WTC11 (cell line): ENCODE measurements around the gene VSNL1. TPM values are rescaled to one million over a fixed set of nuclear protein-coding genes. Genes with fewer than 3 reads are reported as not detected.

ENCODE experiments used
- ATAC-seq: fragments of 200-7000 bp; cut with Tn5 transposase; 2 replicates; pipeline ENCODE4 v1.10.0; 2021; ENCODE audit warnings: mild to moderate bottlenecking, moderate library complexity
- CTCF ChIA-PET: fragments of 300-600 bp; sonication (Branson Sonifier 250); formaldehyde crosslinking; loops from one replicate; lab custom pipeline; 2021; ENCODE audit warnings: antibody characterized with exemption; lab: Charles Lee
- POLR2A ChIA-PET: fragments of 350-600 bp; sonication (Branson Sonifier 250); formaldehyde crosslinking; loops from one replicate; lab custom pipeline; 2021; ENCODE audit warnings: antibody characterized with exemption; lab: Charles Lee
- DNase-seq: peaks from one replicate; pipeline ENCODE4 v3.0.0; 2021; ENCODE audit warnings: low spot score
- H3K27ac Mint-ChIP-seq: 2 replicates; pipeline ENCODE4 v1.8.0; 2021; ENCODE audit warnings: mixed read lengths
- H3K27me3 Mint-ChIP-seq: 2 replicates; pipeline ENCODE4 v1.8.0; 2021; ENCODE audit warnings: low read depth, mild to moderate bottlenecking, moderate library complexity, mixed read lengths
- H3K36me3 Mint-ChIP-seq: 2 replicates; pipeline ENCODE4 v1.8.0; 2021; ENCODE audit warnings: mixed read lengths
- H3K4me1 Mint-ChIP-seq: 2 replicates; pipeline ENCODE4 v1.8.0; 2022; ENCODE audit warnings: mixed read lengths
- H3K4me3 Mint-ChIP-seq: 2 replicates; pipeline ENCODE4 v1.8.0; 2021; ENCODE audit warnings: mild to moderate bottlenecking, moderate library complexity, mixed read lengths
- H3K9me3 Mint-ChIP-seq: 2 replicates; pipeline ENCODE4 v1.8.0; 2021; ENCODE audit warnings: mixed read lengths
- AFF4 ChIP-seq: sonication (generic); formaldehyde crosslinking; IDR thresholded peaks from 2 replicates; pipeline ENCODE4 v1.8.1; 2023; ENCODE audit warnings: mild to moderate bottlenecking, missing genetic modification reagents, borderline replicate concordance
- ATF3 ChIP-seq: sonication (generic); formaldehyde crosslinking; conservative IDR thresholded peaks from 2 replicates; pipeline ENCODE4 v1.8.1; 2022; ENCODE audit warnings: mild to moderate bottlenecking, missing genetic modification reagents
- CREM ChIP-seq: sonication (generic); formaldehyde crosslinking; IDR thresholded peaks from 2 replicates; pipeline ENCODE4 v1.8.1; 2022; ENCODE audit warnings: mild to moderate bottlenecking, missing genetic modification reagents, moderate library complexity
- E2F4 ChIP-seq: sonication (generic); formaldehyde crosslinking; IDR thresholded peaks from 2 replicates; pipeline ENCODE4 v1.8.1; 2022; ENCODE audit warnings: low read depth, mild to moderate bottlenecking, moderate library complexity, missing genetic modification reagents, borderline replicate concordance
- E2F5 ChIP-seq: sonication (generic); formaldehyde crosslinking; IDR thresholded peaks from 2 replicates; pipeline ENCODE4 v1.8.1; 2022; ENCODE audit warnings: mild to moderate bottlenecking, moderate library complexity, missing genetic modification reagents
- ELF4 ChIP-seq: sonication (generic); formaldehyde crosslinking; IDR thresholded peaks from 2 replicates; pipeline ENCODE4 v1.8.1; 2022; ENCODE audit warnings: low read depth, mild to moderate bottlenecking, moderate library complexity, missing genetic modification reagents
- ERG ChIP-seq: fragments of 250-450 bp; sonication (Bioruptor Pico); IDR thresholded peaks from 2 replicates; pipeline ENCODE4 v1.8.0; 2021; ENCODE audit warnings: mild to moderate bottlenecking
- ETV6 ChIP-seq: sonication (generic); formaldehyde crosslinking; IDR thresholded peaks from 2 replicates; pipeline ENCODE4 v1.8.1; 2022; ENCODE audit warnings: mild to moderate bottlenecking, missing genetic modification reagents
- FOXJ3 ChIP-seq: sonication (generic); formaldehyde crosslinking; IDR thresholded peaks from 2 replicates; pipeline ENCODE4 v1.9.0; 2021; ENCODE audit warnings: missing genetic modification reagents, mild to moderate bottlenecking, borderline replicate concordance
- GABPB1 ChIP-seq: sonication (generic); formaldehyde crosslinking; IDR thresholded peaks from 2 replicates; pipeline ENCODE4 v1.8.1; 2023; ENCODE audit warnings: mild to moderate bottlenecking, missing genetic modification reagents
- GTF2I ChIP-seq: fragments of 250-450 bp; sonication (Bioruptor Pico); conservative IDR thresholded peaks from 2 replicates; pipeline ENCODE4 v1.4.0; 2021; ENCODE audit warnings: mild to moderate bottlenecking
- IRF1 ChIP-seq: sonication (generic); formaldehyde crosslinking; IDR thresholded peaks from 2 replicates; pipeline ENCODE4 v1.8.0; 2023; ENCODE audit warnings: missing genetic modification reagents
- PRDM15 ChIP-seq: sonication (generic); formaldehyde crosslinking; IDR thresholded peaks from 2 replicates; pipeline ENCODE4 v1.8.0; 2022; ENCODE audit warnings: missing genetic modification reagents
- PRRX2 ChIP-seq: fragments of 250-450 bp; sonication (Bioruptor Pico); IDR thresholded peaks from 2 replicates; pipeline ENCODE4 v1.8.0; 2021; ENCODE audit warnings: mild to moderate bottlenecking
- RORB ChIP-seq: fragments of 250-450 bp; sonication (Bioruptor Pico); IDR thresholded peaks from 2 replicates; pipeline ENCODE4 v1.9.0; 2021; ENCODE audit warnings: mild to moderate bottlenecking
- SP1 ChIP-seq: sonication (generic); formaldehyde crosslinking; conservative IDR thresholded peaks from 2 replicates; pipeline ENCODE4 v1.8.1; 2022; ENCODE audit warnings: missing genetic modification reagents
- TEAD1 ChIP-seq: sonication (generic); formaldehyde crosslinking; IDR thresholded peaks from 2 replicates; pipeline ENCODE4 v1.8.0; 2022; ENCODE audit warnings: mild to moderate bottlenecking, missing genetic modification reagents
- USF2 ChIP-seq: sonication (generic); formaldehyde crosslinking; IDR thresholded peaks from 2 replicates; pipeline ENCODE4 v1.8.1; 2023; ENCODE audit warnings: mild to moderate bottlenecking, missing genetic modification reagents, moderate library complexity
- ZNF219 ChIP-seq: sonication (generic); formaldehyde crosslinking; IDR thresholded peaks from 2 replicates; pipeline ENCODE4 v1.8.0; 2023; ENCODE audit warnings: missing genetic modification reagents, mild to moderate bottlenecking, borderline replicate concordance
- ZNF232 ChIP-seq: sonication (generic); formaldehyde crosslinking; IDR thresholded peaks from 2 replicates; pipeline ENCODE4 v1.8.0; 2022; ENCODE audit warnings: mild to moderate bottlenecking, missing genetic modification reagents
- total RNA-seq: library from RNA; stranded (reverse); gene quantifications from 3 replicates; pipeline ENCODE4 v1.2.3, GENCODE V29; 2021

Gene VSNL1
- total RNA-seq, 1 experiment from 2014 or later: 78.4 TPM

GRCh38 chr2:17610521-17610920 is 70.0 kb downstream of the VSNL1 start:
- DNase-seq: no peak
- ChIA-PET CTCF (no interaction called here), POLR2A (no interaction called here)
- Mint-ChIP-seq H3K4me1 (peaks cover 43% of the 10 kb centered on the region), H3K9me3 (no peaks in the 10 kb centered on the region), H3K4me3 (no peak overlapping the region), H3K27me3 (no peaks in the 10 kb centered on the region), H3K27ac (no peak overlapping the region), H3K36me3 (peaks cover 19% of the 10 kb centered on the region)
- ATAC-seq: no peak
- TF ChIP-seq ERG: no peak
- no peak for TF ChIP-seq USF2 (CRISPR knock-in tag)
- no peak for TF ChIP-seq ETV6 (CRISPR knock-in tag)
- no peak for TF ChIP-seq IRF1 (CRISPR knock-in tag)
- TF ChIP-seq PRRX2 (CRISPR knock-in tag): no peak
- no peak for TF ChIP-seq ZNF219 (CRISPR knock-in tag)
- TF ChIP-seq GTF2I (CRISPR knock-in tag): no peak
- TF ChIP-seq ATF3 (CRISPR knock-in tag): no peak
- no peak for TF ChIP-seq E2F5 (CRISPR knock-in tag)
- no peak for TF ChIP-seq CREM (CRISPR knock-in tag)
- no peak for TF ChIP-seq E2F4
- no peak for TF ChIP-seq GABPB1 (CRISPR knock-in tag)
- no peak for TF ChIP-seq RORB (CRISPR knock-in tag)
- TF ChIP-seq ZNF232 (CRISPR knock-in tag): no peak
- TF ChIP-seq TEAD1 (CRISPR knock-in tag): no peak
- no peak for TF ChIP-seq AFF4 (CRISPR knock-in tag)
- no peak for TF ChIP-seq ELF4 (CRISPR knock-in tag)
- TF ChIP-seq FOXJ3 (CRISPR knock-in tag): no peak
- TF ChIP-seq SP1 (CRISPR knock-in tag): no peak
- TF ChIP-seq PRDM15 (CRISPR knock-in tag): no peak
